ENCODE data around the gene FAM81A.

DNA sequence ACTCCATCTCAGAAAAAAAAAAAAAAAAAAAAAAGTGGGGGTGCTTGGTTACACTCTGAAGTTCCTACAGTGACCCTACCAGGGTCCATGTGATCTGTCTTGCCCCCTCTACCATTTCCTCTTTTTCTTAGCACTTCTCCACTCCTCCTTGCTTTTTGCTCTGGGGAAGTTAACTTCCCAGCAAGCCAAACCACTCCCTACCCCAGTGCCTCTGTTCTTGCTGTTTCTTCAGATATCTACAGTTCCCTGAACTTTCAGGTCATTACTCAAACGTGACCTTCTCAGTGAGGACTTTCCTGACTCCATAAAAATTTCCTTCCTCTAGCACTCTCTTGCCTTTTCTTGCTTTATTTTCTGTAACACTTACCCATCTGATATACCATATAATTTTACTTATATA is 112.5 kb downstream of the FAM81A start:
- TF ChIP-seq, protein P1, sequence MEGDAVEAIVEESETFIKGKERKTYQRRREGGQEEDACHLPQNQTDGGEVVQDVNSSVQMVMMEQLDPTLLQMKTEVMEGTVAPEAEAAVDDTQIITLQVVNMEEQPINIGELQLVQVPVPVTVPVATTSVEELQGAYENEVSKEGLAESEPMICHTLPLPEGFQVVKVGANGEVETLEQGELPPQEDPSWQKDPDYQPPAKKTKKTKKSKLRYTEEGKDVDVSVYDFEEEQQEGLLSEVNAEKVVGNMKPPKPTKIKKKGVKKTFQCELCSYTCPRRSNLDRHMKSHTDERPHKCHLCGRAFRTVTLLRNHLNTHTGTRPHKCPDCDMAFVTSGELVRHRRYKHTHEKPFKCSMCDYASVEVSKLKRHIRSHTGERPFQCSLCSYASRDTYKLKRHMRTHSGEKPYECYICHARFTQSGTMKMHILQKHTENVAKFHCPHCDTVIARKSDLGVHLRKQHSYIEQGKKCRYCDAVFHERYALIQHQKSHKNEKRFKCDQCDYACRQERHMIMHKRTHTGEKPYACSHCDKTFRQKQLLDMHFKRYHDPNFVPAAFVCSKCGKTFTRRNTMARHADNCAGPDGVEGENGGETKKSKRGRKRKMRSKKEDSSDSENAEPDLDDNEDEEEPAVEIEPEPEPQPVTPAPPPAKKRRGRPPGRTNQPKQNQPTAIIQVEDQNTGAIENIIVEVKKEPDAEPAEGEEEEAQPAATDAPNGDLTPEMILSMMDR (IDR thresholded peaks at IDR 0.05) = no peak
- no peak for TF ChIP-seq POLR2A (IDR thresholded peaks at IDR 0.05)
